HFF-Myc (cell line): ENCODE results near the gene CLK4.
"Not testable (repeated sequence)": the region's sequence is repeated elsewhere in the genome, so short reads cannot be mapped to it uniquely, and the experiment has no call there.

Experiments
- DNase-seq: peaks from one replicate; pipeline ENCODE4 v3.0.0-alpha.2; 2011; ENCODE audit warnings: low read depth; ENCODE audit errors: extremely low read depth
- H3K4me3 ChIP-seq: replicated peaks from 2 replicates; pipeline ENCODE4 v1.5.1; 2011; ENCODE audit warnings: low read depth, mild to moderate bottlenecking, control low read depth, low read length
- CTCF ChIP-seq: IDR thresholded peaks from 2 replicates; pipeline ENCODE4 v1.5.1; 2012; ENCODE audit warnings: mild to moderate bottlenecking, low read depth, low read length, control low read depth; ENCODE audit errors: missing control alignments

The CLK4 gene

DNA sequence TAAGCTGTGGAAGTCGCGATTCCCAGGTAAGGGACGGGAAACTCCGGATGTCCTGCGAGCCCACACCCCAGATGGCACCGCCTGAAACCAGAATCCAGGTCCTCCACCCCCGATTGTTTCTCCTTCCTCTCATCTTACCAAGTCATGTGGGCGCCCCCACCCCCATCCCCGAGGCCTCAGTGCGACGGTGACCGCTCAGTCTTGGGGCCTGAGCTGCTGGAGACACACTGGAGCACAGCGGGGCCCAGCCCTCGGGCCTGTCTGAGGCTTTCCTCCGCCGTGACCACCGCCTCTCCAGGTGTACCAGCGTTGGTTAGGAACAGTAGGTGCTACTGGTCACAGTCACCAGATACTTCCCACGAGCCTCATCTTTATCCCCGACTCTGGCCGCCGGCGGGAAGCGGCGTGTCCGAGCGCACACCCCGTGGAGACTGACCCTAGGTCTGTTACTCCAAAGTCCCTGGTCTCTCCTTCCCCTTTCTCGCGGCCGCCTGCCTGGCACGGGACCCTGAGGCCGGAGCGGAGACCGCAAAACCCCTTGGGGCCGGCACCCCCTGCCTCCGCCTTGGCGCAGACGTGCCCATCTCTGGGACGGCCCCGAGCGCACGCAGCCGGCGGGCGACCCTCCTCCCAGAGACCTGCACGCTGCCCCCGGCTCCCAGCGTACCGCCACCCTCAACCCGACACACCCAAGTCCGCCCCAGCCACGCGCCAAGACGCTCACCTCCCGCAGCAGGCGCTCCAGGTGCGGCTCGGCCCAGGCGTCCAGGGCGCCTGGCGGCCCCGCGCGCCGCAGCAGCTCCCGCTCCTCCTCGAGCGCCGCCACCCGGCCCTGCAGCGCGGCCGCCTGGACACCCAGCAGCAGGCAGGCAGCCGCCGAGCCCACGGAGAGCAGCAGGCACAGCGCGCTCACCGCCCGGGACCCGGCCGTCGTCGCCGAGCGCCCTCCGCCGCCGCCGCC lies 37.4 kb downstream of the CLK4 start:
- DNase-seq = no peak
- no peak overlapping the region for H3K4me3 ChIP-seq
- no peak for TF ChIP-seq CTCF

- TF ChIP-seq CTCF = no peak
- DNase-seq = no peak
- H3K4me3 ChIP-seq = no peak overlapping the region
Observed at GRCh38 chr5:178588769-178589168, 38.1 kb downstream of the CLK4 start.

DNA sequence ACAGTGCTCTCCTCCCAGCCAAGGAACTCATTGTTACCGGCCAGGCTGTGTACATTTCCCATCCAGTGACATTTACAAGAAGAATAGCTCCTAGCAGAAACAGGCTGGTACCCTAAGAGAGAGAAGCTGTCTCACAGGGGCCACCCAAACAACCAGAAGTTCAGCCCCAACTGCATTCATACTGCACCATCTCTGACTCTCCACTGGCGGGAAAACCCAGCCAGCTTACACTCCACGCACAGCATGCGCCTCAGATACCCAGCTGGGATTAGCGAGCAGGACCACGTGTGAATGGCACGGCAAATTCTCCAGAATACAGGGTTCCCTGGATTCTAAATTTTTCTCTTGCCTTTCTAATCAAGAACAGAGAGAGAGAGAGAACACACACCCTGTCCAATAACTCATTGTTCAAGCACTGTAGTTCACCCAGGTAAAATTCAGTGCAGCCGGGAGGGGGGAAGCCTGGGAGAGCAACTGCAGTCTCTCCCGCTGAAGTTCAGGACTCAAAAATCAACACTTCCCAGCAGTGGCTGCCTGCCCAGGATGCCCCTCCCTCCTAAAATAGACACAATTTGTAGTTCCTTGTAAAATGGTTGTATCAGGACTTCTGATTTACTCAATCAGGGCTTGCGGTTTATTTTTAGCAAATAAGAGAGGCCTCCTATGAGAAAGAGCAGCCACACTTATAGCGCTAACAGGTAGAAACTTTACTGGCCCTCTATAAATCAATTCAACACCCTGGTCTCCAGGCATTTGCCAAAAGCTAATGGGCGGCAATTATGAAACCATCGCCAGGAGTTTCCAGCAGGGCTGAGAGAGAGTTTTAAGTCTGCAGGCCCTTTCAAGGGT lies 38.9 kb downstream of the CLK4 start:
- no peak for TF ChIP-seq CTCF
- H3K4me3 ChIP-seq = no peak overlapping the region
- no peak for DNase-seq

- no peak overlapping the region for H3K4me3 ChIP-seq
- no peak for TF ChIP-seq CTCF
- DNase-seq = no peak
Observed at GRCh38 chr5:178586396-178586795, 40.5 kb downstream of the CLK4 start.

- not testable (repeated sequence) for H3K4me3 ChIP-seq, DNase-seq
Observed at GRCh38 chr5:178585421-178585820, 41.4 kb downstream of the CLK4 start.

DNA sequence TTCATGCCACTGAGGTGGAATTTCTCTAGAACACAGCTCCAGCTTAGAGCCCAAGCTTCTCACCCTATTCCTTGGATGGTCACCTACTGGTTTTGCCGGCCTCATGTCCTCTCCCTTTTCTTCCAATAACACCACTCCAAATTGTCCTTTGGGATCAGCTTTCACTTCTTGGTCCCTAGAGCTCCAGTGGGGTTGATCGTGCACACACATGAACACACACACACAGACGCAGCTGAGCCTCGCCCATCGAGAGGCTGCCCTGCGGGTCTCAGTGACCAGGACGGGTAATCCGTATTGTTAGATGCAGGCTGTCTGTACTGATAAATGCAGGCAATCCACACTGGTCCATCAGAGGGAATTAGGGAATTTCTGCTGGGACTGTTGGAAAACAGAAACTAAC lies 43.6 kb downstream of the CLK4 start:
- H3K4me3 ChIP-seq = no peak overlapping the region
- no peak for TF ChIP-seq CTCF
- no peak for DNase-seq

- H3K4me3 ChIP-seq = no peak overlapping the region
- no peak for TF ChIP-seq CTCF
- no peak for DNase-seq
Observed at GRCh38 chr5:178582291-178582690, 44.6 kb downstream of the CLK4 start.
